Tibial nerve (tissue), 3 donors: ENCODE measurements around the gene RAPGEF6.

Experiments
- POLR2A ChIP-seq, 2 donors: fragments of 450-650 bp; IDR thresholded peaks; one replicate each; pipeline ENCODE4 v1.6.1; 2017; ENCODE audit warnings: antibody characterized with exemption in 2 of 2, mild to moderate bottlenecking in 2 of 2, moderate library complexity in 2 of 2
- TF ChIP-seq, protein P1 (sequence below), 5 experiments: fragments of 200-600 bp in 3 of 5; fragments of 450-650 bp in 2 of 5; sonication (generic) in 3 of 5; IDR thresholded peaks; one replicate each; pipeline ENCODE4 v1.5.1; 2016 to 2019; ENCODE audit warnings: antibody characterized with exemption in 5 of 5, mild to moderate bottlenecking in 3 of 5, moderate library complexity in 2 of 5

DNA sequence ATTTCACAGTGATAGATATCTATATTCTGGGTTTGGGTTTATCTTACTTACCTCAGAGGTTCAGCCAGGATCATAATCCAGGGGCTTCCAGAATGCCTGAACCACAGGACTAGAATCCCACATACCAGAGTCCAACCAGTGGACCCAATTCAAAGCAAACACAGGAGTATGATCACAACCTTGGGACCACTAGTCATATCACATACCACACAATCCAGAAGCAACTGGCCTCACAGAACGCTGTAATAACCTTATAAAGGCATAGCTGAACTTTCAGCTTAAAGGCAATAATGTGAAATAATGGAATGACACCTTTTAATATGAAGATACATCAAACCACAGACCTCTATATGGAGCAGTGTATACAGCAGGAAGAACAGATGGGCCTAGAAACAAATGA, 25.3 kb downstream of the RAPGEF6 start:
- TF ChIP-seq, protein P1, sequence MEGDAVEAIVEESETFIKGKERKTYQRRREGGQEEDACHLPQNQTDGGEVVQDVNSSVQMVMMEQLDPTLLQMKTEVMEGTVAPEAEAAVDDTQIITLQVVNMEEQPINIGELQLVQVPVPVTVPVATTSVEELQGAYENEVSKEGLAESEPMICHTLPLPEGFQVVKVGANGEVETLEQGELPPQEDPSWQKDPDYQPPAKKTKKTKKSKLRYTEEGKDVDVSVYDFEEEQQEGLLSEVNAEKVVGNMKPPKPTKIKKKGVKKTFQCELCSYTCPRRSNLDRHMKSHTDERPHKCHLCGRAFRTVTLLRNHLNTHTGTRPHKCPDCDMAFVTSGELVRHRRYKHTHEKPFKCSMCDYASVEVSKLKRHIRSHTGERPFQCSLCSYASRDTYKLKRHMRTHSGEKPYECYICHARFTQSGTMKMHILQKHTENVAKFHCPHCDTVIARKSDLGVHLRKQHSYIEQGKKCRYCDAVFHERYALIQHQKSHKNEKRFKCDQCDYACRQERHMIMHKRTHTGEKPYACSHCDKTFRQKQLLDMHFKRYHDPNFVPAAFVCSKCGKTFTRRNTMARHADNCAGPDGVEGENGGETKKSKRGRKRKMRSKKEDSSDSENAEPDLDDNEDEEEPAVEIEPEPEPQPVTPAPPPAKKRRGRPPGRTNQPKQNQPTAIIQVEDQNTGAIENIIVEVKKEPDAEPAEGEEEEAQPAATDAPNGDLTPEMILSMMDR (IDR thresholded peaks at IDR 0.05) = no peak
- no peak for TF ChIP-seq POLR2A (IDR thresholded peaks at IDR 0.05)
